GM21515 (cell line): ENCODE results near the gene AGBL4.

Source experiments
- ATAC-seq: cut with Tn5 transposase; IDR thresholded peaks from one replicate; pipeline ENCODE4 v1.9.1; 2021; ENCODE audit not compliant: unreplicated experiment

AGBL4 gene

DNA sequence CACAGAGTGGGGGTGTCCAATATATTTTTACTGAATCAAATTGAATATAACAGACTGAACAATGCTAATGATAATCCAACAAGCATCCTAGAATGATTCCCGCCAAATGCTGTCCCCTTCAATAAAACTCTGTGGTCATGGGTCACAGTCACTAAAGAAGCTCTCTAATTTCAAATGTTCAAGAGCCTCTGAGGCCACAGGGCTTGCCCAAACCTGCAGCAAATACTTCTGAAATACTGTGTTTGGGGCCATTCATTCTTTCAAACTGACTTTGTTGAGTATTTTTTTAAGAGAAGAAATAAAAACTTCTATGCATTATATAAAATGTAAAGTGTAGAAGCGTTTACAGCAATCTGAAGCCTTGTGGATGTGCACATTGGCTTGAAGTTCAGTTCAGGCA lies 1239.5 kb downstream of the AGBL4 start:
- ATAC-seq = no peak

DNA sequence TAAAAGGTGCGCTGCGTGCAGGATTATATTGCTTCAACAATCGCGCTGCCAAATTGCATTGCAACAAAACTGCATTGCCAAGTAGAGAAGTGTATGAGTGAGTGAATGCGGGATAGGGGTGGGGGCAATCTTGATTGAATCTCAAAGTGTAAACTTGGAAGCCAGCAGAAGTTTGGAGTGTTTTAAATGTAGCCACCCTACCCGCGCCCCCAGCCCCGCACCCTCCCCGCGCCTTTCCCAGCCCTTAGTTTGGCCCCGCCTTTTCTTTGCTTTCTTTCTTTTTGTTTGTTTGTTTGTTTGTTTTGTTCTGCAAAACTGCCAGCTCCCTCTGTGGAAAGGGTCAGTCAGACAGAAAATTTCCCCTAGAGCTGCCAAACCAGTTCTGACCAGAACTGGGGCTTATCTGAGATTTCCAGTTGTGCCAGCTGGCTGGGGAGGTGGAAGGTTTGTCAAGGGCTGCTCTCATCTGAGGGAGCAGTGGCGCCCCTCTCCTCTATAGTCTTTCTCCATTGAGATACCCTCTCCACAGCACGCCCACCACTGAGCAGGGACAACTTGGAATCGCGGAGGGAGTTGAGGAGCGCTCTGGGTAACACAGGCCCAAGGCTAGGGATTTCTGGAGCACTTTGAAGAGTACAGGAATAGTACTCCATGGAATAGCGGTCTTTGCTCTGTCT lies 1246.4 kb downstream of the AGBL4 start:
- no peak for ATAC-seq

GRCh38 chr1:48776393-48777218 lies 1247.1 kb downstream of the AGBL4 start, which contains the start of gene BEND5:
BEND5 (minus strand) TSS chr1:48776891; CDS start chr1:48776831, 60 bp downstream.
- ATAC-seq = no peak

DNA sequence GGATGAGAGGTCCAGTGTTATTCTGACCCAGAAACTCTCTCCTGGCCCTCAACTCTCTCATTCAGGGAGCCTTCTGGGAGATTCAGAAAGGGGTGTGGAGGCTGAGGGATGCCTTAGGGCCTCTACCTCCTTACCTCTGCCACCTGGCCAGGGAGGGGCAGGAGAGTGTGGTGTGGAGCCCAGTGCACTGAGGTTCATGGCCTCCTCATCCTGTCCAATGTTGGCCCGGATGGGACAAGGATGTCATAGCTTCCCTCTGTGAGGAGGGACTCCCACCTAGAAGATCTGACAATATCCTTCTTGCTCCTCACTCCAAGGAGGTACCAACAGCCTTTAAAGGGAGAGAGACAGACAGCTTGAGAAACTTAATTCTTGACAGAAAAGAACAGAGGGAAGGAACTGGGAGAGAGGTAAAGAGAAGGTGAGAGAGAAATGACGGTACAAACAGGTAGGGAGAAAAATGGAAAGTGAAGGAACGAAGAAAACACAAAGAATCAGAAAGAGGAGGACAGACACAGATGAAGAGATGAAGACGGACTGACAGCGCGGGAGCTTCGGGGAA lies 1247.8 kb downstream of the AGBL4 start:
- no peak for ATAC-seq

DNA sequence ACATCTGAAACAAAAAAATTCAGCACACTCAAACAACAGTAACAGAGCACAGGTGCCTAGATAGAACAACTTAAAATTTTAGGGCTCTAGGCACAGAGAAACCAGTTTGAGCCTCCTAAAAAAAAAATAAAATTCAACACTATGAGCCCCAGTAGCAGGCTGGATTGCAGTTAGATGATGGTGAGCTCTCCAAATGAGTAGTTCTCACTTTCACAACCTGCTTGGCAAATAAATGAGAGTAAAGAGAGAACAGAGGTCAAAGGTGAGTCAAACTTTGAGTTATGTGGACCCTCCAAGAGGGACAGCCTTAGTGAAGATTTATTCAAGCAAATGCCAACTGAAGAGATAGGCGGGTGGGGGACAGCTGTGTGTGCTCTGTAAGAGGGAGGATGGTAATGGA lies 1250.6 kb downstream of the AGBL4 start:
- no peak for ATAC-seq

DNA sequence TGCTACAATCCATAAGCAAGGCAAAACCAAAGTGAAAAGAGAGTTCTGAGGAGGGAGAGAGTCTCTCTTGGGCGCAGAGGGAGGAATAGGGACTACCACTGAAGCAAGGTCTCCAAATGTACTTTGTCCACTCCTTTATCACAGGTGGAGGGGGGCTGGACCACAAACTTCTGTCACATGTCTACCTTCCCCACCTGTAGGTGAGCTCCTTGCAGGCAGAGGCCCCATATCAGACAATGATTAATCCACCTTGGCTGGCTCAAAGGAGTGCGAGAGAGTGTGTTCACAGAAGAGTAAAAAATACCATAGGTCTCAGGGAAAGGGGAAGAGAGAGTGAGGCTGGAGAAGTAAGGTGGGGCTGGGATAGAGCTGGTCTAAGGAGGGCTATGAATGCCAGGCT lies 1251.5 kb downstream of the AGBL4 start:
- ATAC-seq = no peak

- ATAC-seq = no peak
Observed at GRCh38 chr1:48771561-48771960, 1252.2 kb downstream of the AGBL4 start.

DNA sequence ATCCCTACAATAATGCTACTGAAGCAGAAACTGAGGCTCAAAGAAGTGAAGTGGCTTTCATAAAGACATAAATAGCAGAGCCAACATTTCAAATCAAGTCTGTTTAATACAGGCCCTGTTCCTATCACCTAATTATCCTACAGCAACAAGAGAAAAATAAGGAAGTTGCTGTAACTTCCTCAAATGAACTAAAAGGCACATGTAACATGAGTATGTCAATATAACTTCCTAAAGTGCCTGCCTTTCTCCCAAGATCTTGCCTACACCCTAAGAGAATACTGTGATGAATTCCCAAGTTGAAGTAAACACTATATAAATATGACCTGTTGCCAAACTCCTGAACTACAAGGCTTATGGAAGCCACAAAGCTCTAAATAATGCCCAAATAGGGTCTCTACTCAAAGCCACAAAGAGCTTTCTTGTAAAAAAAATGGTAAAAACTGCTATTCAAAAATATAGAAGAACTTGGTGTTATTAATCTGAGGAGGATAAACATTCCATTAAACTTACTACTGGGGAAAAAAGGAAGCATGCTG lies 1255.7 kb downstream of the AGBL4 start:
- ATAC-seq = no peak

DNA sequence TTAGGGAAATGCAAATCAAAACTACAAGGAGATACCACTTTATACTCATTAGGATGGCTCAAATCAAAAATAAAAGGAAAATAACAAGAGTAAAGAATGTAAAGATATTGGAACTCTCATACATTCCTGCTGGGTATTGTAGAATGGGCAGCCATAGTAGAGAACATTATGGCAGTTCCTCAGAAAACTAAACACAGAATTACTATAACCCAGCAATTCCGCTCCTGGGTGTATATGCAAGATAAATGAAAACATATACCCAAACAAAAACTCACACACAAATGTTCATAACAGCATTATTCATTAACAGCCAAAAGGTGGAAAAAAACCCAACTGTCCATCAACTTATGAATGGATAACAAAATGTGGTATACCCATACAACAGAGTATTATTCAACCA lies 1258.4 kb downstream of the AGBL4 start:
- ATAC-seq = no peak

- no peak for ATAC-seq
Observed at GRCh38 chr1:48761986-48762385, 1261.8 kb downstream of the AGBL4 start.

DNA sequence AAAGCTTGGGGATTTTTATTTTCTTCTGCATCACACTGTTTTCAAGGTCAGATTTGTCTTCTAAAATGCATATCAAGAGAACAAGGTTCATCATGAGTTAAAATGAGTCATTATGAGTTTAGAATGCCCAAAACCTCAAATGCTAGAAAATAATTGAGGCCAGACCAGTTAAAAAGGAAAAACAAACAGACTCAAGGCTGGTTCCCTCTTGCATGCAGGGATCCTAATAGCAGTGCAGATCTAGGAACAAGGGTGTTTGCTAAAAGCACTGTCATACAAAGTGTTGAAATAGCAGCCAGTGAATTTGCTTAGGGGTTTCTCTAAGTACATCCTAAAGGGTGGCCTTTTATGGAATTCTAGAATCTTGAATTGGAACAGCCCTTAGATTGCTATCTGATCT lies 1262.3 kb downstream of the AGBL4 start:
- ATAC-seq = no peak

DNA sequence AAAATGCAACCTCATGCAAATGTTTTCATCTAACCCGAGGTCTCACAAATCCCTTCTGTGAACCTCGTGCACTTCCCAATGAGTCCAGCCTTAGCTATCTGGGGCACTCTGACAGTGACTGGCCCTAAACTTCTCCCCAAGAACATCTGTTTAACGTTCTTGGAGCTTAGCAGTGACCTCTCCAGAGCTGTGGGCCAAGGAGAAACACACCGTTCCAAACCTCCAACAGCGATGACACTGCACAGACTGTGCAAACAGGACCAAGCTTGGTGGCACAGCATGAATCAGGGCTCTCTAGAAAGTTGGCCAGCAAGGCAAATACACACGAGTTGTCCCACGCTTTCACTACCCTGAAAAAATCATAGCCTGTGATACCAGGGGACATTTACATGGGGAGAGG lies 1262.9 kb downstream of the AGBL4 start:
- no peak for ATAC-seq

- no peak for ATAC-seq
Observed at GRCh38 chr1:48758976-48759375, 1264.8 kb downstream of the AGBL4 start.

- no peak for ATAC-seq
Observed at GRCh38 chr1:48757363-48757762, 1266.4 kb downstream of the AGBL4 start.

DNA sequence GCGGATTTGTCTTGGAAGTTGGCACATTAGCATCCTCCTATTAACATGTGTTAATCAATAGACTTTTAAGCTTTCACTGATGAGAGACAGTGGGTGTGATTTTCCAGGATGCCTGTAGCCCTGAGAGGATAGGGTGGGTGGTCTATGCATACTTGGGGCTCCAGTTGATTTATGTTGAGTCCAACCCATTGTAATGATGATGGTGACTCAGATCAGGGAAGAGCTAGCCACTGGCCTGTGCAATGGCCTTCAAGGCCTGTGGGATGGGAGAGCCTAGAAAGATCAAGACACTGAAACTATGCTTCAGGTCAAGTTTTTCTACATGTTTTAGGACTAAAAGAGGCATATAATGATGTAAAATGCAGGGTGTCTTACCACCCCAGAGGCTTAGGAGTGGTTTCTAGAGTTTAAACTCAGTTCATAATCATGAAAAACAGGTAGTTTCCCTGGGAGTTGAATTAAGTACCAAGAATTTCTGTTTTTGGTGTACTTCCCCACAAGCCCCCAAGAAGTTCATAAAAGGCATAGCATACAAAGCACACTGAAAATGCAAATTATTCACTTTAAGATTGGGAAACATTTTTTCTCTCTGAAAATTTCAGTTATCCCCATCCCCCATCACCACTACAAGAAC lies 1267.0 kb downstream of the AGBL4 start:
- ATAC-seq = no peak

DNA sequence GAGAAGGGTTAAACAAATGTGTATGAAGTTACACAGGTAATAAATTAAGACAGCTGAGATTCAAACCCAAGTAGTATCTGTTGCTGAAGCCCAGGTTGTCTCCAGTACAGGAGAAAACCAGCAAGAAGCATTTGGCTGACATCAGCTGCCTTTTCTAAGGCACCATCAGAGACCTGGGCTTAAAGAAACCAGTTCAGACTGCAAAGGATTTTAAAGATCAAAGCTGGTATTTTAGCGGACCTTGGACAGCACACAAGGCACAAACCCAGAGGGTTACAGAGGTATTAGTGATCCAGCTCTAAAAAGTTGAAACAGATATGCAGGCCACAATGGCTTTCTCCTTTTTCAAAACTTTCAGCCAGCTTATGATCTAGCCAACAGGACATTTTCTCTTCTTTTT lies 1270.5 kb downstream of the AGBL4 start:
- no peak for ATAC-seq

DNA sequence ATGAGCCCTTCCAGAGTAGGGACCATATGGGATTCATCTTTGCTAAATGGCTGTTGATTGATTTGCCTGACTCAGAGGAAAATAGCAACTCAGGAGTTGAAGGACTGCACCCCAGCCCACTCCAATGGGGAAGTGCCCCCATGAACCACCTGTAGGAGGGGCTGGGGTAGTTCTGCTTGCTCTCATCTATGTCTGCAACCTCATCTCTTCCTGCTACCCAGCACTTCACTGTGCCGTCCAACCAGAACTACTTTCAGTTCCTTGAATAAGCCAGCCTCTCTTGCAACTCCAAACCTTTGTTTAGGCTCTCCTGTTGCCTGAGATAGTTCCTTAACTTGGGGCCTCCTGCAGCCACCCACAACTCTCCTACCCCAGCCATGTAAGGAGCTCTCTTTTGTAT lies 1273.6 kb downstream of the AGBL4 start:
- peak; percentile 93 for ATAC-seq

DNA sequence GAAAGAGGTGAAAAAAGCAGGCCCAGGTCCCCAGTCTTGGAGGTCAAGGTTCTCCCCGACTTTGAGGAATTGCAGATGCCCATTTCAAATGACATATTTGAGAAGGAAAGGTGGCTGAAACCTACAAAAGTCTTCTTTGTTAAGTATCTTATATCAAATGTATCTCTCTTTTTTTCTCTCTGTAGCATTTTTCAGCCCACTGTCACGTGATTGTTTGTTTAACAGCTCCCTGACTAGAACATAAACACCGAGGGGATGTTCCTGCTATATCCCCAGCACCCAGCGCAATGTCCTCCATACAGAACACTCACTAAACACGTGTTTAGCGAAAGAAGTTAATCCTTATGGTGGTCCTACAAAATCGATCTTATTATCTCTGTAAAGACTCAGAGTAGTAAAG lies 1274.7 kb downstream of the AGBL4 start:
- ATAC-seq = no peak

DNA sequence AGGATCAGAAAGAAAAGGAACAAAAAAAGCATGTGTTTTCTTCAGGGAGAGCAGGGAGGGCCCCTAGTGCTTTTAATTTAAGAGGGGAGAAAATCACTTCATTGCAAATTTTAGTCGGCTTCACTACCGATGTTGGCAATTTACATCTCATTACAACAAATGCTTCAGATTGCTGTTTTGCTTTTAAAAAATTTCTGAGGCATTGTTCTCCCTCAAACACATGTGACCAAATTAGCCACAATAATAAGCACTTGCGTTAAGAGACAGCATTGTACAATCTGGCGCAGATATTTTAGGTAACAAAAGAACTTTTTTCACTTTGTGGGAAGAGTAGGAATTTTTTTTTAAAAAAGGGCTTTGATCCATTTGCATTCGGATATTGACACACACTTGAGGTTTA lies 1276.8 kb downstream of the AGBL4 start:
- no peak for ATAC-seq

DNA sequence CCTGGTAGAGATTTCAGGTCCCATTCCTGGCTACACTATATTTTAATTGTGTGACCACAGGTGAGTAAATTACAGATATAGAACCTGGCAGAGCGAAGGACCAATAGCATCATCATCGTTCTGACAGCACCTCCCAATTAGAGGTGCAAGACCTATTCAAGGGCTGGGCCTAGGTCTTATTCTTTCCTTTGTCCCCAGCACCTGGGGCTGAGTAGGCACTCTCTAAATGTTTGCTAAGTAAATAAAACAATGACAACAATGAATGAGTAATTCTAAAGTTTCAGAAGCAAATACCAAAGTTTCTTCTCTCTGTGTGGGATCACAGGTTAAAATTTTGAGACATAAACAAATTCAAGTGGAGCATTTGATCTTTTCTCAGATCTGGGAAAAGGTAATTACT lies 1279.7 kb downstream of the AGBL4 start:
- no peak for ATAC-seq

GRCh38 chr1:48743480-48743879 lies 1280.3 kb downstream of the AGBL4 start:
- no peak for ATAC-seq
